H1 (cell line): Measurements from ENCODE around the gene BBS4.
"Not testable (repeated sequence)": the region's sequence is repeated elsewhere in the genome, so short reads cannot be mapped to it uniquely, and the experiment has no call there.

ENCODE experiments used
- ATF3 ChIP-seq: IDR thresholded peaks from 2 replicates; pipeline ENCODE4 v1.6.1; 2011; ENCODE audit warnings: low read depth, mild to moderate bottlenecking, low read length; ENCODE audit not compliant: insufficient read depth
- CREB1 ChIP-seq: IDR thresholded peaks from 2 replicates; pipeline ENCODE4 v1.6.1; 2012; ENCODE audit warnings: inconsistent platforms
- CTCF ChIP-seq, 3 experiments: IDR thresholded peaks; 1 replicate in 2 of 3; 2 replicates in 1 of 3; pipeline versions ENCODE4 v1.5.1 to v1.6.1; 2011; ENCODE audit warnings: low read length in 3 of 3, mild to moderate bottlenecking in 3 of 3, inconsistent platforms in 2 of 3, low read depth in 1 of 3, moderate library complexity in 1 of 3; ENCODE audit not compliant: insufficient read depth in 1 of 3; ENCODE audit errors: control extremely low read depth in 1 of 3
- EP300 ChIP-seq, 2 experiments: IDR thresholded peaks; 1 replicate in 1 of 2; 2 replicates in 1 of 2; pipeline ENCODE4 v1.6.1; 2011 to 2012; ENCODE audit warnings: low read depth in 2 of 2, low read length in 2 of 2, mild to moderate bottlenecking in 2 of 2, borderline replicate concordance in 1 of 2, inconsistent platforms in 1 of 2, moderate library complexity in 1 of 2
- FOSL1 ChIP-seq: IDR thresholded peaks from 2 replicates; pipeline ENCODE4 v1.6.1; 2011; ENCODE audit warnings: mild to moderate bottlenecking, low read depth, low read length, moderate library complexity; ENCODE audit not compliant: insufficient read depth
- KDM1A ChIP-seq: fragments of 200-600, 300-600 bp; sonication (generic); IDR thresholded peaks from 2 replicates; pipeline ENCODE4 v1.7.1; 2016; ENCODE audit warnings: mild to moderate bottlenecking, low read length, borderline replicate concordance
- MAX ChIP-seq: IDR thresholded peaks from 2 replicates; pipeline ENCODE4 v1.6.1; 2012; ENCODE audit warnings: inconsistent platforms
- POLR2AphosphoS5 ChIP-seq: IDR thresholded peaks from 2 replicates; pipeline ENCODE4 v1.6.1; 2011; ENCODE audit warnings: low read depth, low read length
- RFX5 ChIP-seq: IDR thresholded peaks from 2 replicates; pipeline ENCODE4 v1.6.1; 2011; ENCODE audit warnings: low read depth, low read length, improper control_type of control experiment, borderline replicate concordance
- SRF ChIP-seq: IDR thresholded peaks from 2 replicates; pipeline ENCODE4 v1.6.1; 2011; ENCODE audit warnings: mild to moderate bottlenecking, low read depth, low read length, moderate library complexity
- TAF7 ChIP-seq: optimal IDR thresholded peaks from 2 replicates; pipeline ENCODE3; 2011; ENCODE audit warnings: low read depth, mild to moderate bottlenecking, inconsistent platforms, low read length, moderate library complexity, borderline replicate concordance

GRCh38 chr15:72708551-72709303 lies 22.7 kb downstream of the BBS4 start:
- TF ChIP-seq SRF; KDM1A; CTCF (IDR thresholded peaks at IDR 0.05; ENCODE audit: control extremely low read depth in 1 of 3, insufficient read depth in 1 of 3, low read depth in 1 of 3, low read length in 3 of 3); TAF7; RFX5; ATF3; CREB1; EP300 (IDR thresholded peaks at IDR 0.05; ENCODE audit: borderline replicate concordance in 1 of 2, low read depth in 2 of 2, low read length in 2 of 2); POLR2AphosphoS5; FOSL1; MAX: not testable (repeated sequence)
